B cell (primary cell): ENCODE data around the gene RAB11FIP5. TPM values are rescaled to one million over a fixed set of nuclear protein-coding genes. Genes with fewer than 3 reads are reported as not detected.

ENCODE experiments used
- ATAC-seq: fragments of 200-7000 bp; cut with Tn5 transposase; one replicate; pipeline ENCODE4 v1.10.0; 2021; ENCODE audit warnings: low read depth, mild to moderate bottlenecking, moderate number of reproducible peaks, moderate library complexity
- CTCF ChIA-PET: fragments of 350-600 bp; sonication (Branson Sonifier 250); formaldehyde crosslinking; loops from one replicate; lab custom pipeline; 2021; ENCODE audit warnings: antibody characterized with exemption, inconsistent platforms; lab: Charles Lee
- POLR2A ChIA-PET: fragments of 350-600 bp; sonication (Branson Sonifier 250); formaldehyde crosslinking; loops from one replicate; lab custom pipeline; 2021; ENCODE audit warnings: antibody characterized with exemption; lab: Charles Lee
- DNase-seq: peaks from one replicate; pipeline ENCODE4 v3.0.0; 2013
- H2AFZ ChIP-seq: 2 replicates; pipeline ENCODE4 v1.6.1; 2012; ENCODE audit warnings: mild to moderate bottlenecking, low read depth, low read length; ENCODE audit not compliant: insufficient read depth, poor library complexity, severe bottlenecking
- H3K27ac ChIP-seq, 2 donors: 1 replicate in 1 of 2; 2 replicates in 1 of 2; pipeline ENCODE4 v1.5.1; 2012 to 2013; ENCODE audit warnings: low read length in 2 of 2, mild to moderate bottlenecking in 2 of 2, moderate library complexity in 1 of 2
- H3K27me3 ChIP-seq, 4 experiments: fragments of 200-600 bp in 1 of 4; sonication (generic) in 1 of 4; replicated peaks in 1 of 4; 1 replicate in 2 of 4; 2 replicates in 2 of 4; pipeline versions ENCODE4 v1.6.1 to v1.7.0; 2013 to 2016; ENCODE audit warnings: low read length in 3 of 4, mild to moderate bottlenecking in 2 of 4, mixed read lengths in 1 of 4, moderate library complexity in 1 of 4; ENCODE audit not compliant: insufficient read depth in 4 of 4, control insufficient read depth in 3 of 4; ENCODE audit errors: control extremely low read depth in 1 of 4
- H3K36me3 ChIP-seq, 2 experiments: replicated peaks in 1 of 2; 1 replicate in 1 of 2; 2 replicates in 1 of 2; pipeline versions ENCODE4 v1.6.1 to v1.7.1; 2013; ENCODE audit warnings: low read length in 1 of 2; ENCODE audit not compliant: insufficient read depth in 2 of 2, control insufficient read depth in 1 of 2; ENCODE audit errors: control extremely low read depth in 1 of 2, extremely low read depth in 1 of 2
- H3K4me1 ChIP-seq, 2 donors: fragments of 200-600 bp in 1 of 2; sonication (generic) in 1 of 2; 1 replicate in 1 of 2; 2 replicates in 1 of 2; pipeline versions ENCODE4 v1.5.1 to v1.6.1; 2013 to 2017; ENCODE audit warnings: low read length in 2 of 2; ENCODE audit not compliant: control insufficient read depth in 2 of 2, insufficient read depth in 2 of 2
- H3K4me2 ChIP-seq: replicated peaks from 2 replicates; pipeline ENCODE3; 2012; ENCODE audit warnings: mild to moderate bottlenecking, low read depth, low read length; ENCODE audit not compliant: poor library complexity, severe bottlenecking
- H3K4me3 ChIP-seq, 5 experiments: fragments of 200-600 bp in 1 of 5; sonication (generic) in 1 of 5; 1 replicate in 3 of 5; 2 replicates in 2 of 5; pipeline versions ENCODE4 v1.5.1 to v1.7.0; 2011 to 2016; ENCODE audit warnings: low read length in 4 of 5, mild to moderate bottlenecking in 4 of 5, low read depth in 2 of 5, control low read depth in 1 of 5, moderate library complexity in 1 of 5; ENCODE audit not compliant: insufficient read depth in 1 of 5; ENCODE audit errors: control extremely low read depth in 1 of 5, extremely low read depth in 1 of 5
- H3K79me2 ChIP-seq: fragments of 200-600 bp; sonication (generic); one replicate; pipeline ENCODE4 v1.6.0; 2016; ENCODE audit warnings: low read length; ENCODE audit not compliant: control insufficient read depth, insufficient read depth
- H3K9ac ChIP-seq: fragments of 200-600 bp; sonication (generic); 2 replicates; pipeline ENCODE4 v1.6.1; 2017; ENCODE audit warnings: mild to moderate bottlenecking, low read length, moderate library complexity
- H3K9me3 ChIP-seq, 3 donors: one replicate each; pipeline versions ENCODE4 v1.6.1 to v1.7.1; 2013; ENCODE audit warnings: low read length in 2 of 3; ENCODE audit not compliant: control insufficient read depth in 2 of 3, insufficient read depth in 1 of 3; ENCODE audit errors: control extremely low read depth in 1 of 3
- H4K20me1 ChIP-seq: 2 replicates; pipeline ENCODE4 v1.6.0; 2012; ENCODE audit warnings: mild to moderate bottlenecking, low read length; ENCODE audit not compliant: insufficient read depth, control insufficient read depth, poor library complexity, severe bottlenecking
- H3K27ac Mint-ChIP-seq: one replicate; pipeline ENCODE4 v1.8.0; 2021; ENCODE audit warnings: mixed read lengths
- H3K27me3 Mint-ChIP-seq: one replicate; pipeline ENCODE4 v1.8.0; 2021; ENCODE audit warnings: mixed read lengths
- H3K4me1 Mint-ChIP-seq: one replicate; pipeline ENCODE4 v1.8.0; 2021; ENCODE audit warnings: mixed read lengths
- H3K4me3 Mint-ChIP-seq: one replicate; pipeline ENCODE4 v1.8.0; 2021; ENCODE audit warnings: mixed read lengths
- H3K9me3 Mint-ChIP-seq: one replicate; pipeline ENCODE4 v1.8.0; 2022; ENCODE audit warnings: mixed read lengths; ENCODE audit not compliant: insufficient read depth
- EZH2 ChIP-seq: IDR thresholded peaks from 2 replicates; pipeline ENCODE4 v1.6.1; 2012; ENCODE audit warnings: borderline replicate concordance, low read depth, mild to moderate bottlenecking, moderate library complexity, low read length; ENCODE audit not compliant: insufficient read depth, poor library complexity, severe bottlenecking
- WGBS: methylation state at CpG from one replicate; pipeline ENCODE4 v1.1.5; 2013; ENCODE audit warnings: missing lambda C conversion rate; ENCODE audit not compliant: insufficient coverage; 5-methylcytosine and 5-hydroxymethylcytosine counted together
- intact Hi-C: fragments of 100-400 bp; cut with micrococcal nuclease; formaldehyde crosslinking; loops from one replicate; pipeline ENCODE4 v1.10.0; 2022
- polyA plus RNA-seq: library from polyadenylated mRNA; depleted of rRNA; stranded (reverse); fragments of >200 nt; gene quantifications from 2 replicates; pipeline ENCODE4 v1.2.3, GENCODE V29; 2012
- total RNA-seq, 2 donors: library from RNA; stranded (reverse); fragments of 120-200 nt in 1 of 2; gene quantifications; 1 replicate in 1 of 2; 2 replicates in 1 of 2; pipeline versions ENCODE4 v1.2.3 to v1.2.4, GENCODE V29; 2013 to 2022
- TF ChIP-seq, protein P1 (sequence below): fragments of 200-600 bp; IDR thresholded peaks from one replicate; pipeline ENCODE4 v1.8.0; 2022; ENCODE audit warnings: antibody characterized with exemption, mild to moderate bottlenecking

RAB11FIP5 gene
- total and polyA plus RNA-seq, 2 donors (not counting 1 experiment from before 2014, with no cell fraction given): 1.7 to 4.6 TPM

DNA sequence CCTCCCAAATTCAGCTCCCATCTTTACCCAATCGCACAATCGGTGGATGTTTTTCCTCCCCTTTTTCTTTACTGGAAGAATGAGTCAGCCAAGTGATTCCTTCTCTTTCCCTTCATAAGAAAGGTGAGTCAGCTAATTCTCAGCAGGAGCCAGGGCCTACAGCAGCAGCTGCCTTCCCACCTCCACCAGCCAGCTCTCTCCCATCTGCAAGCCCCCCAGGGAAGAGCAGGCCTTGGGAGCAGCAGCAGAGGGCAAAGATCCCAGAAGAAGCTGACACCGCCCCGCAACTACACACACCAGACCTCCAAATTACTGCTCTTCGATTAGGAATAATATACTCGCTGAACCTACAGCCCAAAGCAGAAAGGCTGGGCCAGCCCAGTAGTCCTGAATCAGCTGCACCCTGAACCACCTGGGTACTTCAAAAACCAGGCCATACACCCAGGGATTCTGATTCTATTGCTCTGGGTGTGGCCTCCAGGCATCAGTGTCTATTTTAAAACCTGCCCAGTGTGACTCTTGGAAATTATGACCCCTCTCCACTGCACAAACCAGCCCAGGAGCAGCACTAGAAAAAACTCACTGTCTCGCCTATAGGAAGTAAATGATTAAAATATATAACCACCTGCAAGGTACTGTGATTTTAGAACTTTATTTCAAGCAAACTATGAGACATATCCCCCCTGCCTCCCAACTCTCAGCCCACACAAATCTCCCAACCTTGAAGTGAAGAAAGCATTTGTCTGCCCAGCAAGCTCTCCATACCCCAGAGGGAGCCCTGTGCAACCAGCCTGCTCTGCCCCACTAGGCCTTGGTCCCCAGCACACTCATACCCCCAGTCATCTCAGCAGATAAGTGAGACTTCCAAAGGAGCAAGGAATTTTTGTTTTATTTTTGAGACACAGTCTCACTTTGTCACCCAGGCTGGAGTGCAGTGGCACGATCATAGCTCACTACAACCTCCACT is 48.6 kb downstream of the RAB11FIP5 start:
- Histone ChIP-seq H3K9ac (no peak overlapping the region), H3K4me1 (no peaks in the 10 kb centered on the region), H3K79me2 (peaks cover 6% of the 10 kb centered on the region)

DNA sequence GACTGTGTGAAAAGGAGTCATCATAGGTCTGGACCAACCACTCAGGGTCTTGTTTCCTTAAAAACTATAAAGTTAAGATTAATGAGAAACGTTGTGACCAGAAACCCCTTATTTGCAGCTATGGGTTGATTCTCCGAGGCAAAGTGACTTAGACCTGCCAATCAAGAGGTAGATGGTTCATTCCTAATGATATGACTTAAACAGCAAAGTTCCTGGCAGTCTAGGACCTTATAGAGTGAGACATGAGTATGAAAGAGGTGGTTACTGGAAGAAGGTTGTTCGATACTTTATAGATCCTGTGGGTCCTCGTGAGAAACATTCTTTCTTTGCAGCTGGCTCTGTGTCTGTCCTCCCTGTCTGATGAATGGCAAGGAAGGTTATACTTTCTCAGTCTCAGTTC is 49.3 kb downstream of the RAB11FIP5 start:
- Histone ChIP-seq H3K79me2 (peaks cover 3% of the 10 kb centered on the region), H3K4me1 (no peaks in the 10 kb centered on the region), H3K4me2 (no peak overlapping the region), H3K36me3 (no peaks in the 10 kb centered on the region), H3K27ac (no peak overlapping the region), H3K9me3 (no peaks in the 10 kb centered on the region), H4K20me1 (no peaks in the 10 kb centered on the region), H3K4me3 (no peak overlapping the region), H3K27me3 (no peaks in the 10 kb centered on the region), H3K9ac (no peak overlapping the region), H2AFZ (no peak overlapping the region)
- H3K4me1 Mint-ChIP-seq: peaks cover 3% of the 10 kb centered on the region
- DNase-seq (no peak), ATAC-seq (no peak)
- ChIA-PET CTCF (no interaction called here), POLR2A (no interaction called here)
- H3K4me3 Mint-ChIP-seq: no peak overlapping the region
- H3K27me3 Mint-ChIP-seq: no peaks in the 10 kb centered on the region
- intact Hi-C loops: no loop called here
- no peak overlapping the region for H3K27ac Mint-ChIP-seq
- WGBS: 92% methylated on average over 2 of the region's 4 CpGs
- TF ChIP-seq EZH2: no peak
- TF ChIP-seq, protein P1, sequence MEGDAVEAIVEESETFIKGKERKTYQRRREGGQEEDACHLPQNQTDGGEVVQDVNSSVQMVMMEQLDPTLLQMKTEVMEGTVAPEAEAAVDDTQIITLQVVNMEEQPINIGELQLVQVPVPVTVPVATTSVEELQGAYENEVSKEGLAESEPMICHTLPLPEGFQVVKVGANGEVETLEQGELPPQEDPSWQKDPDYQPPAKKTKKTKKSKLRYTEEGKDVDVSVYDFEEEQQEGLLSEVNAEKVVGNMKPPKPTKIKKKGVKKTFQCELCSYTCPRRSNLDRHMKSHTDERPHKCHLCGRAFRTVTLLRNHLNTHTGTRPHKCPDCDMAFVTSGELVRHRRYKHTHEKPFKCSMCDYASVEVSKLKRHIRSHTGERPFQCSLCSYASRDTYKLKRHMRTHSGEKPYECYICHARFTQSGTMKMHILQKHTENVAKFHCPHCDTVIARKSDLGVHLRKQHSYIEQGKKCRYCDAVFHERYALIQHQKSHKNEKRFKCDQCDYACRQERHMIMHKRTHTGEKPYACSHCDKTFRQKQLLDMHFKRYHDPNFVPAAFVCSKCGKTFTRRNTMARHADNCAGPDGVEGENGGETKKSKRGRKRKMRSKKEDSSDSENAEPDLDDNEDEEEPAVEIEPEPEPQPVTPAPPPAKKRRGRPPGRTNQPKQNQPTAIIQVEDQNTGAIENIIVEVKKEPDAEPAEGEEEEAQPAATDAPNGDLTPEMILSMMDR: no peak
- H3K9me3 Mint-ChIP-seq: no peaks in the 10 kb centered on the region

More for the DNA sequence above, 48.6 kb downstream of the RAB11FIP5 start:
- H3K27me3 ChIP-seq: no peaks in the 10 kb centered on the region
- intact Hi-C loops: no loop called here
- H3K4me2 ChIP-seq: no peak overlapping the region
- H3K27me3 Mint-ChIP-seq: no peaks in the 10 kb centered on the region
- DNase-seq (no peak), ATAC-seq (no peak)
- WGBS: 94% methylated on average over 4 of the region's 8 CpGs
- H4K20me1 ChIP-seq: no peaks in the 10 kb centered on the region
- H3K4me3 ChIP-seq: no peak overlapping the region
- no peaks in the 10 kb centered on the region for H3K9me3 Mint-ChIP-seq
- peaks cover 8% of the 10 kb centered on the region for H3K4me1 Mint-ChIP-seq
- H2AFZ ChIP-seq: no peak overlapping the region
- TF ChIP-seq, protein P1: no peak
- H3K27ac Mint-ChIP-seq: no peak overlapping the region
- CTCF ChIA-PET: no interaction called here
- no peak overlapping the region for H3K4me3 Mint-ChIP-seq
- no peaks in the 10 kb centered on the region for H3K9me3 ChIP-seq
- POLR2A ChIA-PET: no interaction called here
- no peaks in the 10 kb centered on the region for H3K36me3 ChIP-seq
- H3K27ac ChIP-seq: no peak overlapping the region
